Motor neuron (in vitro differentiated cells): ENCODE results near the gene CAPZB. TPM values are rescaled to one million over a fixed set of nuclear protein-coding genes. Genes with fewer than 3 reads are reported as not detected.

Source experiments
- ATAC-seq, 8 experiments: fragments of 200-7000 bp; cut with Tn5 transposase; replicated peaks in 6 of 8; 2 replicates each; pipeline ENCODE4 v1.8.0; 2021; ENCODE audit warnings: mild to moderate bottlenecking in 8 of 8, moderate library complexity in 8 of 8
- H3K27ac ChIP-seq, 2 donors: fragments of 250-450 bp; sonication (Bioruptor Pico); 2 replicates each; pipeline ENCODE4 v1.9.0; 2021; ENCODE audit warnings: antibody characterized with exemption in 2 of 2, mild to moderate bottlenecking in 2 of 2, moderate library complexity in 1 of 2
- H3K4me1 ChIP-seq, 2 donors: fragments of 250-450 bp; sonication (Bioruptor Pico); replicated peaks in 1 of 2; 2 replicates each; pipeline ENCODE4 v1.6.1; 2021; ENCODE audit warnings: antibody characterized with exemption in 2 of 2, mild to moderate bottlenecking in 2 of 2, moderate library complexity in 1 of 2
- H3K4me3 ChIP-seq, 5 donors: fragments of 250-450 bp; sonication (Bioruptor Pico); 2 replicates each; pipeline ENCODE4 v1.9.0; 2021; ENCODE audit warnings: antibody characterized with exemption in 5 of 5, mild to moderate bottlenecking in 5 of 5, moderate library complexity in 4 of 5
- WGBS, 10 experiments: fragments of 450-650 bp; shearing (Covaris generic); methylation state at CpG; one replicate each; pipeline ENCODE4 v1.0.0; 2022; 5-methylcytosine and 5-hydroxymethylcytosine counted together
- in situ Hi-C, 9 experiments: fragments of 400-800 bp; cut with MboI; loops; one replicate each; pipeline ENCODE4 v1.15.0; 2021; ENCODE audit warnings: low sequenced_read_pairs in 9 of 9, low pct_unique_long_range_greater_than_20kb in 2 of 9; ENCODE audit not compliant: unreplicated experiment in 9 of 9
- total RNA-seq, 8 experiments: library from RNA; unstranded; fragments of 300-600 nt; gene quantifications; 2 replicates each; pipeline versions ENCODE4 v1.2.3 to v1.2.4, GENCODE V29; 2022

CAPZB gene
- total RNA-seq, 8 experiments from 2014 or later: 82.4 to 216 (median 123) TPM

DNA sequence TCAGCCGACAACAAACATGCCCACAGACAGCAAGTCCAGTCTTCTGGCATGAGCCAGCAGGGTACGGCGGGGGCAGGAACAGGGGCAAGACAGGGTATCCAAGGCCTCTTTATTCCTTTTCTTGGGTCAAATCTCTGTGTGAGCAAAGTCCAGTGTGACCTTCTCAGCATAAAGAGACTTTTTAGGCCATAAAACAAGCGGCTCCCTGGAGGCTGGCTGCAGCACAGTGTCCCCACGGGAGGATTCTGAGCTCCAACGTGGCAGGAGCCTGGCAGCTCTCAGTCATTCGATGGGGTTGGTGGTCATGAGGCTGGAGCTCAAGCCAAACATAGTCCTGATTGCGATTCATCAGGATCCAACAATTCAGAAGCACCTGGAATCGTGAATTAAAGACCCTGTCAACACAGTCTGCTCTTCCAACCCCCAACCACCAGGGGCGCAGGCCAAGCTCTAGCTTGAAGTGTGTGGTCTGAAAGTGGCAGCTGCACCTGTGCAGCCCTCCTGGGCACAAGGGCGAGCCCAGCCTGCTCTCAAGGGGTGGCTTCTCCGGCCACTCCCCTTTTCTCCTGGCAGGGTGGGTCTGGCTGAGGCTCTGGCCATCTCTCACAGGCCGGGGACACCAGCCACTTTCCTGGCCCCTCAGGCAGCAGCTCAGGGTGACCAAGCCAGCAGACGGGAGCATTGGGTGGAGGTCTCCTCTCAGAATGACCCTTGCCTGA is 111.1 kb downstream of the CAPZB start:
- in situ Hi-C loops: no loop called here
- Histone ChIP-seq H3K27ac (no peak overlapping the region), H3K4me3 (no peak overlapping the region), H3K4me1 (no peaks in the 10 kb centered on the region)
- WGBS, 10 experiments: 20 to 100% (median 82%) methylated on average over 1 to 8 of the region's 14 CpGs; no CpG with 5 or more reads in 1 of the 10 experiments
- ATAC-seq: peak in 2 of 8 experiments; percentile 10 to 49

GRCh38 chr1:19373211-19374082 is 111.9 kb downstream of the CAPZB start:
- H3K4me1 ChIP-seq: no peaks in the 10 kb centered on the region
- in situ Hi-C loops: no loop called here
- WGBS, 10 experiments: 30 to 100% (median 91%) methylated on average over 2 to 14 of the region's 15 CpGs; no CpG with 5 or more reads in 2 of the 10 experiments
- no peak overlapping the region for H3K27ac ChIP-seq
- ATAC-seq: peak in 2 of 8 experiments; percentile 7 to 10
- H3K4me3 ChIP-seq: no peak overlapping the region

- no peak overlapping the region for H3K4me3 ChIP-seq
- no peaks in the 10 kb centered on the region for H3K4me1 ChIP-seq
- WGBS, 10 experiments: 40 to 100% (median 82%) methylated on average over 1 to 7 of the region's 7 CpGs; no CpG with 5 or more reads in 4 of the 10 experiments
- no peak overlapping the region for H3K27ac ChIP-seq
- in situ Hi-C loops: no loop called here
- peak in 6 of 8 experiments; percentile 14 to 85 (median 64) for ATAC-seq
These were observed 112.7 kb downstream of the CAPZB start for GRCh38 chr1:19372602-19373001.

DNA sequence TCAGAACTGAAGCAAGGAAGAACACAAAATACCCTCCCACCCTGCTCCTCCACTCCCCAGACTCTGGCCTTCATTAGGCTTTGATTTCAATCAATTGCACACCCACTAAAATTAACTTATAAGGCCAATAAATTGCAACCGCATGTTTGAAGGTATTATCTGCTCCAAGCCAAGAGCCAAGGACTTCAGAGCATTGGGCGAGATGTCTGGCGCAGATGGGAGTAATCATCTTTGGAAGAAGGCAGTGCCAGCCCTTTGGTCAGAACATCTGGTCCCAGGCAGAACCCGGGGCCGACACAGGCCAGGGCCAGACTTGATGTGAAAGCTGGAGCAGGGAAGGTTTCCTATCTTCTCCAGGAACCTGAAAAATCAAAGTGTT is 113.2 kb downstream of the CAPZB start:
- WGBS, 10 experiments: 35 to 100% (median 92%) methylated on average over 2 to 5 of the region's 5 CpGs; no CpG with 5 or more reads in 3 of the 10 experiments
- Histone ChIP-seq H3K27ac (no peak overlapping the region), H3K4me1 (no peaks in the 10 kb centered on the region), H3K4me3 (no peak overlapping the region)
- in situ Hi-C loops: no loop called here
- no peak for ATAC-seq

GRCh38 chr1:19371226-19372135 is 113.9 kb downstream of the CAPZB start:
- Histone ChIP-seq H3K27ac (no peak overlapping the region), H3K4me3 (no peak overlapping the region), H3K4me1 (no peaks in the 10 kb centered on the region)
- WGBS, 10 experiments: 60 to 100% (median 95%) methylated on average over 1 to 13 of the region's 23 CpGs; no CpG with 5 or more reads in 2 of the 10 experiments
- in situ Hi-C loops: no loop called here
- ATAC-seq: no peak

GRCh38 chr1:19370453-19371170 is 114.7 kb downstream of the CAPZB start:
- Histone ChIP-seq H3K4me1 (no peaks in the 10 kb centered on the region), H3K4me3 (no peak overlapping the region), H3K27ac (no peak overlapping the region)
- in situ Hi-C loops: no loop called here
- ATAC-seq: peak in 2 of 8 experiments; percentile 4 to 23
- WGBS, 10 experiments: 46 to 100% (median 95%) methylated on average over 1 to 10 of the region's 13 CpGs; no CpG with 5 or more reads in 3 of the 10 experiments

GRCh38 chr1:19369396-19370090 is 115.8 kb downstream of the CAPZB start:
- in situ Hi-C loops: no loop called here
- 17 to 97% (median 84%) methylated on average over 1 to 16 of the region's 16 CpGs; no CpG with 5 or more reads in 2 of the 10 experiments for WGBS, 10 experiments

DNA sequence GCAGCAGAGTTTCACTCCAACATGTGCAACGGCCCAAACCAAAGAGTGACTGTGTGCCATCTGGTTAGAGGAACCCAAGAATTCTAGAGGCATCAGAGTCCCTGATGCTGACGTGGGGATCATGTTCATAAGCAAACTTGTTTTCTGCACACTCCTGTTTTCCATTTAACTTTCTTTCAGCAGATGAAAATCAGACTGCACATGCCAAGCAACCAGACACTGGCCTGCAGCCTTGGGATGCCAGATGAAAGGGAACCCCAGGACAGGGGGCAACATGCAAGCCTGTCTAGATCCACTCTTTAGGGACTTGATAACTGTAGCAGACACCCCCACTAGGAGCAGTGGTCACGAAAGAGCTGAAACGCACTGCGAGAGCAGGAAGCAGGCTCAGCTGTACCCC is 116.4 kb downstream of the CAPZB start:
- 20 to 100% (median 93%) methylated on average over 1 to 5 of the region's 5 CpGs; no CpG with 5 or more reads in 3 of the 10 experiments for WGBS, 10 experiments
- Histone ChIP-seq H3K27ac (no peak overlapping the region), H3K4me3 (no peak overlapping the region), H3K4me1 (no peaks in the 10 kb centered on the region)
- no peak for ATAC-seq
- in situ Hi-C loops: no loop called here

More at GRCh38 chr1:19369396-19370090, 115.8 kb downstream of the CAPZB start:
- no peak overlapping the region for H3K27ac ChIP-seq
- ATAC-seq: peak in 3 of 8 experiments; percentile 65 to 87 (median 77)
- no peak overlapping the region for H3K4me3 ChIP-seq
- H3K4me1 ChIP-seq: no peaks in the 10 kb centered on the region

- no peaks in the 10 kb centered on the region for H3K4me1 ChIP-seq
- ATAC-seq: no peak
- H3K27ac ChIP-seq: no peak overlapping the region
- in situ Hi-C loops: no loop called here
- WGBS, 10 experiments: 80 to 100% (median 100%) methylated on average over 1 to 2 of the region's 5 CpGs; no CpG with 5 or more reads in 5 of the 10 experiments
- no peak overlapping the region for H3K4me3 ChIP-seq
These were observed 117.3 kb downstream of the CAPZB start for GRCh38 chr1:19368050-19368449.

DNA sequence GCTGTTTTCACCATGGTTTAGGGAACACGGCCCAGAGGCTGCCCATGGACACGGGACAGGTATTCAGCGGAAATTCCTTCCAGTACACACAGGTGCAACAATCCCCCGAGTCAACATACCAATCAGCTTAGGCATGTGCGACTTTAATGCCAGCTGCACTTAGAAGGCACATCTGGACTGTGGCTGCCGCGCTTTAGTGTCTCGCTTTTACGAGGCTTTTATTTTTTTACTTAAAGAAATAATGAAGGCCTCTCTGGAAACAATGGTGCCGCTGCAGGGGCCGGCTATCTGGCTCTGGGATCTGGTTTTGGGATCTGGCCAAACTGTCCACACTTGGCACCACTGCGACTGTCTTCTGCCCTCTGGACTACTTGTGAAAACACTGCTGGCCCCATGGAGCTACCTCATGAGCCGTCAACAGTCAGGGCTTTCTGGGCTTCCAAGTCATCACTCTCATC is 117.7 kb downstream of the CAPZB start:
- Histone ChIP-seq H3K4me1 (no peaks in the 10 kb centered on the region), H3K4me3 (no peak overlapping the region), H3K27ac (no peak overlapping the region)
- 67 to 97% (median 91%) methylated on average over 2 to 11 of the region's 13 CpGs; no CpG with 5 or more reads in 4 of the 10 experiments for WGBS, 10 experiments
- in situ Hi-C loops: no loop called here
- ATAC-seq: no peak

- ATAC-seq: no peak
- in situ Hi-C loops: no loop called here
- no peak overlapping the region for H3K4me3 ChIP-seq
- 75 to 100% (median 91%) methylated on average over 2 to 17 of the region's 18 CpGs; no CpG with 5 or more reads in 3 of the 10 experiments for WGBS, 10 experiments
- H3K27ac ChIP-seq: no peak overlapping the region
- peaks cover 0 to 4% of the 10 kb centered on the region in 2 donors for H3K4me1 ChIP-seq
These were observed 118.5 kb downstream of the CAPZB start for GRCh38 chr1:19366599-19367536.
